RKO (cell line): ENCODE data around the gene C3orf18.

Experiments used
- DNase-seq: peaks from one replicate; pipeline ENCODE4 v3.0.0-alpha.2; 2016; ENCODE audit warnings: low spot score

The C3orf18 gene

GRCh38 chr3:50603261-50604109, 35.9 kb upstream of the C3orf18 start:
- DNase-seq, result no peak

- DNase-seq, result no peak
Observed at GRCh38 chr3:50602595-50603191, 35.1 kb upstream of the C3orf18 start.

- no peak for DNase-seq
Observed at GRCh38 chr3:50600841-50601591, 33.5 kb upstream of the C3orf18 start.

GRCh38 chr3:50600141-50600753, 32.7 kb upstream of the C3orf18 start:
- DNase-seq, result no peak

- DNase-seq, result no peak
Observed at GRCh38 chr3:50599716-50600118, 32.2 kb upstream of the C3orf18 start.

- no peak for DNase-seq
Observed at GRCh38 chr3:50599115-50599715, 31.7 kb upstream of the C3orf18 start.

GRCh38 chr3:50594253-50594785, 26.8 kb upstream of the C3orf18 start:
- DNase-seq, result no peak

- no peak for DNase-seq
Observed at GRCh38 chr3:50592568-50592967, 25.0 kb upstream of the C3orf18 start.

- DNase-seq, result no peak
Observed at GRCh38 chr3:50591196-50591741, 23.7 kb upstream of the C3orf18 start.

GRCh38 chr3:50588759-50589433, 21.3 kb upstream of the C3orf18 start:
- no peak for DNase-seq

- DNase-seq, result no peak
Observed at GRCh38 chr3:50587806-50588758, 20.5 kb upstream of the C3orf18 start.

- DNase-seq, result no peak
Observed at GRCh38 chr3:50587373-50587772, 19.8 kb upstream of the C3orf18 start.

- no peak for DNase-seq
Observed at GRCh38 chr3:50586763-50587070, 19.2 kb upstream of the C3orf18 start.

GRCh38 chr3:50585919-50586762, 18.6 kb upstream of the C3orf18 start:
- DNase-seq, result no peak

GRCh38 chr3:50584391-50584790, 16.8 kb upstream of the C3orf18 start:
- DNase-seq, result no peak

GRCh38 chr3:50583897-50584296, 16.4 kb upstream of the C3orf18 start:
- DNase-seq, result no peak

GRCh38 chr3:50582083-50582482, 14.5 kb upstream of the C3orf18 start:
- no peak for DNase-seq

GRCh38 chr3:50581459-50581842, 13.9 kb upstream of the C3orf18 start:
- no peak for DNase-seq
